ENCODE results near the gene NDST3.

The NDST3 gene

GRCh38 chr4:118173126-118173525, 138.8 kb downstream of the NDST3 start:
- no peak for DNase-seq (ENCODE audit: extremely low read depth in 1 of 2, low read depth in 1 of 2)

GRCh38 chr4:118173956-118174725, 139.9 kb downstream of the NDST3 start:
- DNase-seq (ENCODE audit: extremely low read depth in 1 of 2, low read depth in 1 of 2): no peak

DNA sequence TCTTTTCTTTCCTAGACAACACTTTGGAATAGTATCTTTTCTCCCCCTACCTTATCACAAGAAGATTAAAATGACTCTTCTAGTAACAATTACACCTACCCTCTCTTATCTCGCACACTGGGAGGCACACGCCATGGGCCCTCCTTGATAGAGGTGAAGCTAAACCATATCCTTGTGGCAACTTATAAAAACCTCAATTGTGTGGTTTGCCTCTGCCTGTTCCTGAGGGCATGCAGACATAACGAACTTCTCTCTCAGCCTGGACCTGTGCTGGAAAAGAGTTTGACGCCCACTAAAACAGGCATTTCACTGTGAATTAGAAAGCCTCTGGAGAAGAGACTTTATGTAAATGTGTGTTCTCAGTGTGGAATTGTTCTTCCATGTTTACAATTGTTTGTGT, 141.2 kb downstream of the NDST3 start:
- no peak for DNase-seq (ENCODE audit: extremely low read depth in 1 of 2, low read depth in 1 of 2)

DNA sequence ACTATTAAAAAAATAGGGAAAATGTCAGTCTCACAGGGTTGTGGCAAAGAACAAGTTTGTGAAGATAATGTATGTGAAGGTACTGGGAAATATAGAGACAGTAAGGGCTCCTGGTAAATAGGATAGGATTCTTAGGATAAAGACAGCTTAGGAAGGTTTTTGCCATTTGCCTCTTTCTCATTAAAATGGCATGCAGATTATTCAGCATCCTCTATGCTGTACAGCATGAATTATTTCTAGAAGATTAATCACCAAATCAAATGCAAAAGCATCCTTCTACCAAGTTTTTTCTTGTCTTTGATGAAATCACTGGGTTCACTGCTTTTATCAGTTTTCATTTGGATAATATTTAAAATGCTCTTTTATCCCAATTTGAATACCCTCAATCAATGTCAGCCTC, 142.8 kb downstream of the NDST3 start:
- DNase-seq (ENCODE audit: extremely low read depth in 1 of 2, low read depth in 1 of 2): no peak

DNA sequence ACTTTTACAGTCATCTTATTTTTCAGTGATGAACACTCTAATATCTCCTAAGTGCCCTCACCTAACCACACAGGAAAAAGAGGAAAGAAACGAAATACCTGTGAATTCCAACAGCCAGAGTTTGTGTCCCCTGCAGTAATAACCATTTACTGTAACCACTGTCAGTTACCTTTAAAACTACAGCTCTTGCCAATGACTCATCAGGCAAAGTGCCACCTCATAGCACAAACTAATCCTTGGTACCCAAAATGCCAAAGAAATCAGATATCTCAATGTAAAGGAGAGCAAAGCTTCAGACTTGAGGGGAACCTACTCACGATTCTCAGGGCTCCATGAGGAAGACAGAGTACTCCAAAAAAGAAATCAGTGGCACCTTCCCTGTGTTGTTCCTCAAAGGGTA, 146.5 kb downstream of the NDST3 start:
- no peak for DNase-seq (ENCODE audit: extremely low read depth in 1 of 2, low read depth in 1 of 2)

- DNase-seq (ENCODE audit: extremely low read depth in 1 of 2, low read depth in 1 of 2): no peak
Measured at GRCh38 chr4:118190903-118191302, 156.6 kb downstream of the NDST3 start.

GRCh38 chr4:118193421-118193820, 159.1 kb downstream of the NDST3 start:
- DNase-seq (ENCODE audit: extremely low read depth in 1 of 2, low read depth in 1 of 2): no peak

- DNase-seq (ENCODE audit: extremely low read depth in 1 of 2, low read depth in 1 of 2): no peak
Measured at GRCh38 chr4:118206627-118207026, 172.3 kb downstream of the NDST3 start.

DNA sequence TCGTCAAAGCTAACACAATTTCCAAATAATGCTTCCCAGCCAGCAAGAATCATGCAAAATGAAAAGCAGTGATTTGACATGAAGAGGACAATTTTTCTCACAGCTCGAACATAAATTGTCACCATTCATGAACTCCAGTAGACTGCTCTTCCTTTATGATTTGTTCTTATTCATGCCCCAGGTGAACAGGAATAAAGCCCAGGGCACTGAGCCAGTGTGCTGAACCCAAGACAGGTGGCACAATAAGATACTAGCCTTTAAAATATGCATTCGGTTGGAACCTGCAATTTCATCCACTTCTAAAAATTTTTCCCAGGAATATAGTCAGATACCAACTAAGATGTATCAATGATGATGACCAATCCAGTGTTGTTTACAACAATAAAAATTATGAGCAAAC, 178.8 kb downstream of the NDST3 start:
- DNase-seq (ENCODE audit: extremely low read depth in 1 of 2, low read depth in 1 of 2): no peak

DNA sequence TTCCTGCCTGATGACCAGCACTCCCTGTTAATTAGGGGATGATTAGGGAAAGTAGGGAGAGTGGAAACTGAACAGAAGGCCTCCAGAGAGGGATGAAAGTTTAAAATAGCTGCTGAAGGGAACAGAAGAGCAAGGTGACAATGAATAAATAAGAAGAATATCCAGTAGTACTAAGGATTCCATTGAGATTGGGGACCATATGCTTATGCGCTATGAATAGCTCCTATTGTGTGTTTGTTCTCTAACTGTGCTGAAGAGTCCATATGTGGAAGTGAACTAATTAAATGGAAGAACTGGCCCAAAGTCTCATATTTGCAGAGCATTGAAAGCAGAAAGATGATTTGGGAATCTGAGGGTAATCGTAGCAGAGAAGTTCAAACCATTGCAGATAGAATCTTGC, 181.5 kb downstream of the NDST3 start:
- no peak for DNase-seq (ENCODE audit: extremely low read depth in 1 of 2, low read depth in 1 of 2)

DNA sequence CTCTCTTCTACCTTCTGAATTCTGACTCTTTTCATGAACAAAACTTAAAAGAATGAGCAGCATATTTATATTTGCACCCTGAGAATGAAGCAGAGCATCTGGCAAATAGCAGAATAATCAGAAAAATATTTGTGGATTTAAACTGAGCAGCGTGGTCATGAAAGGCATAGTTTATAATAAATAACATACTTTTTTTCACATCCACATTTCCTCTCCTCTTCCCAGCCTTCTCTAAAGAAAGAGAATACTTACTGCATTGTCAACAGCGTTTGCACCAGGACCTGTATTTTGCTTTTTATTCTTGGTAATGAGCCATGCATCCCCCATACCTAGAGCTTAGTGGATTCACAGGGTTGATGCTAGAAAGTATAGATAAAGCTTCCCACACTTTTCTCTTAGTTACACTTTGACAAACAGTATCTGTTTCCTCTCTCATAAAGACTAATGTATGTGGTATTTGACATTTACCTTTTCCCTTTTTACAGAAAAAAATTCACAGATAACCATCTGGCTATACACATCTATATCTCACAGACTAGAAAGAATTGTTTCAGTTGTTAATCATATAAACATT, 187.0 kb downstream of the NDST3 start:
- no peak for DNase-seq (ENCODE audit: extremely low read depth in 1 of 2, low read depth in 1 of 2)

DNA sequence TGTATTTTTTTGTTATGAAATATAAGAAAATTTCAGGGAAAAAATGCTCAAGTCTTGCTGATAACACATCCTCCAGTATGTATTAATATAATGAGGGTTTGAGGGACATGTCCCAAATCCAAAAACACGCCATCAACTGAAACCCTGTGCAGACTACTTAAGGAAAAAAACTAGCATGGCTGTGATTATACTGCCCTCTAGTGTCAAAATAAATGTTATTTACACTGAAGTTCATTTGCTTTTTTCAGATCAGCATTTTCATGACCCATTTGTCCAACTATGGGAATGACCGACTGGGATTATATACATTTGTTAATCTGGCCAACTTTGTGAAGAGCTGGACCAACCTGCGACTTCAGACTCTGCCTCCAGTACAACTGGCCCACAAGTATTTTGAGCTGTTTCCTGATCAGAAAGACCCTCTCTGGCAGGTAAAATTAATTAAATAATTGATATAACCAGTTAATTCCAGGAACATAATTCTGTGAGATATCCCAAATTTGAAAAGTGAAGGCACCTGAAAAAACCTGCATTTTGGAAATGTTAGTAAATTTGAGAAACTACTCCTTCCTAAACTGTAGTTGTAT, 190.1 kb downstream of the NDST3 start:
- no peak for DNase-seq (ENCODE audit: extremely low read depth in 1 of 2, low read depth in 1 of 2)

DNA sequence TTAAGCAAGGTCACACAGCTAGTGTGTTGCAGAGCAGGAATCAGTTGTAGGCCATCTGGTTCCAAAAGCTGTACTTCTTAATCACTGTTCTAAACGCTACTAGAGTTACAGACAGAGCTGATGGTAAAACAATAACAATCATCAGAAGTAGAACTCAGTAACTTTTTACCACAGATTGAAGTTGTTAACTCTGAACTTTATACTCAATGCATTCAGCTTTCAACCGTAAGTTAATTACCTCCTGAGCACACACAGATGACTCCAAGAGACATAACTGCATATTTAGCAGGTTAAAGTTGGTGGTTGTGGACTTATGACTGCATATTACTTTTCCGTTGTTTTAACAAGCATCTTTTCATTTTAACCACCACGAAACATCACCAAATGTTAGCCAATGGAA, 191.2 kb downstream of the NDST3 start:
- DNase-seq (ENCODE audit: extremely low read depth in 1 of 2, low read depth in 1 of 2): no peak

GRCh38 chr4:118226311-118227010, 192.2 kb downstream of the NDST3 start:
- DNase-seq (ENCODE audit: extremely low read depth in 1 of 2, low read depth in 1 of 2): no peak

- no peak for DNase-seq (ENCODE audit: extremely low read depth in 1 of 2, low read depth in 1 of 2)
Measured at GRCh38 chr4:118235566-118236120, 201.4 kb downstream of the NDST3 start.

DNA sequence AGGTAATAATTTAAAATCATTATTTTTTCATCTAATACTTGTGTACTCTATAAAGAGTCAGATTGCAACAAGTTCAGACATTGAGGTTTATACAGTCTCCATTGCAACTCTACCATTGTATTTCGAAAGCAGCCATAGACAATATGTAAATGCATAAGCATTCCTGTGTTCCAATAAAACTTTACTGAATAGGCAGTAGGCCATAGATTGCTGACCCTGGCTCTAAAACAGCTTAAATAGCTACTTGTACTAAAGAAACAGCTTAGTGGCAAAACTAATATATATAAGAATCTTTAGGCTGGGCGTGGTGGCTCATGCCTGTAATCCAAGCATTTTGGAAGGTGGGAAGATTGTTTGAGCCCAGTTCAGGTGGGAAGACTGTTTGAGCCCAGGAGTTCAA, 203.2 kb downstream of the NDST3 start:
- DNase-seq (ENCODE audit: extremely low read depth in 1 of 2, low read depth in 1 of 2): no peak

GRCh38 chr4:118249890-118250289, 215.6 kb downstream of the NDST3 start:
- DNase-seq (ENCODE audit: extremely low read depth in 1 of 2, low read depth in 1 of 2): no peak

DNA sequence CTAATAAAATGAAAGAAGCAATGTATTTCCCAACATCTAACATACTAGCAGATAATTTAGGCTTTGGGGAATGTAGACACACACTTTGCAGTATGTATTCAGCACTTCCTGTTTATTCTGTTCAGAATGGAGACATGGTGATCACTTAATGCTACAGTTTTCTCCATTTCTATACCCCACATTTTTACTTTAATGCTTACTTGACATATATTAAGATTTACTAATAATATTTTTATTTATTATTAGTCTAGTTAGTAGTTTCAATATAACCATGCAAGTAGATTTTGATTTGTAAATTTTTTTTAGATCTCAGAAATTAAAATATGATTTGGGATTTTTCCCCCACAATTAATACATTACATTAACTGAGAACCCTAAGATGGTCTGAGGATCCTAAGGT, 220.1 kb downstream of the NDST3 start:
- no peak for DNase-seq (ENCODE audit: extremely low read depth in 1 of 2, low read depth in 1 of 2)

DNA sequence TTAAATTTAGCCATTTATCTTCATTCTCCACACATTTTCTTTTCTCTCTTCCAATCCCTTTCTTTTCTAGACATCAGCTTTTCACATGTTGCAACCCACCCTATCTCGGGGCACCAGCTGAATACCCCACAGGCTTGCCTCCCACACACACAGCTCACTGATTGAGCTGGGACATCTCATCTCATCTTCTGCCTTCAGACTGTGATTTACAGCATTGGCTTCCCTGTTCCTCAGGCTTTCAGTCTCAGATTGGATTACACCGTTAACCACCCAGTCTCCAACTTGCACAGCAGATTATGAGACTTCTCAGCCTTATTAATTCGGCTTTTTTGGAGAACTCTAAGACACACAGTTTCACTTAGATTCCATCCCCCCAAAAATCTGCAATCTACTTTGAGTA, 224.8 kb downstream of the NDST3 start:
- no peak for DNase-seq (ENCODE audit: extremely low read depth in 1 of 2, low read depth in 1 of 2)

DNA sequence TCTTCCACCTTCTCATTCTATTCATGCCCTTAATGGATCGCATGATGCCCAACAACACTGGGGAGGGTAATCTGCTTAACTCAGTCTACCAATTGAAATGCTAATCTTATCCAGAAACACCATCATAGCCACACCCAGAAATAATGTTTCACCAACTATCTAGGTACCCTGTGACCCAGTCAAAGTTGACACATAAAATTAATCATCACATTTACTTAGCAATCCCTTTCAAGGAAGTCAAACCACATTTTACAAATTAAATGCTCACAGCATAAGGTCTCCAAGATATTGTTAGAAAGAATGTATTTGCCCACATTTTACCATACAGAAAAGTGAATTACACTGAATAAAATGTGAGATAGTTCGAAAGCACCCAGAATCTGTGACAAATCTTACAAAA, 226.0 kb downstream of the NDST3 start:
- no peak for DNase-seq (ENCODE audit: extremely low read depth in 1 of 2, low read depth in 1 of 2)

DNA sequence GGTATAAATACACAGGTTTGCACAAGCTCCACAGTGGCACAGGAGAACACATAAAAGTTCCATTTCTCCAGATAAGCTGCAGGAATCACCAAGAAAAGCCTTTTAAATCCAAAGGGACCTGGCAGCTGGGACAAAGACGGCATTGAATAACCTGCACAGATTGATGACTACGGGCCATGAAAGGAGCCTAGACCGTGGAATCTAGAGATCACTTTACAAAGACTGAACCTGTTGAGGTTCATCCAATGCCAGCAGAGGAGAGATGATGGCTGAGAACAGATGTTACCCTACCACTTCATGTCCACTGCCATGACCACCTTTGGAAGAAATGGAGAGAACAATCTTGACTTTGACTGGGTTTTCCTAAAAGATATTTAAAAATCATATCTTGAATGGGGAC, 229.8 kb downstream of the NDST3 start:
- DNase-seq (ENCODE audit: extremely low read depth in 1 of 2, low read depth in 1 of 2): no peak

All from stimulated activated CD8-positive, alpha-beta memory T cell treated with anti-CD3 and anti-CD28 coated beads, Interleukin-7, amount 100 ng/mL, for 48 hours (primary cell).